SU-DHL-6 (cell line): Measurements from ENCODE around the gene SRRM2.

ENCODE experiments used
- EZH2phosphoT487 ChIP-seq: fragments of 200-600 bp; sonication (generic), shearing (Covaris generic); conservative IDR thresholded peaks from 2 replicates; pipeline ENCODE4 v1.6.1; 2018; ENCODE audit warnings: mild to moderate bottlenecking, antibody characterized with exemption, low read length, moderate library complexity, mixed read lengths
- TF ChIP-seq, protein P1 (sequence below): fragments of 200-600 bp; sonication (generic); IDR thresholded peaks from one replicate; pipeline ENCODE4 v1.5.1; 2017; ENCODE audit warnings: antibody characterized with exemption, mild to moderate bottlenecking, low read length, moderate library complexity; ENCODE audit not compliant: insufficient read depth, poor library complexity, severe bottlenecking

DNA sequence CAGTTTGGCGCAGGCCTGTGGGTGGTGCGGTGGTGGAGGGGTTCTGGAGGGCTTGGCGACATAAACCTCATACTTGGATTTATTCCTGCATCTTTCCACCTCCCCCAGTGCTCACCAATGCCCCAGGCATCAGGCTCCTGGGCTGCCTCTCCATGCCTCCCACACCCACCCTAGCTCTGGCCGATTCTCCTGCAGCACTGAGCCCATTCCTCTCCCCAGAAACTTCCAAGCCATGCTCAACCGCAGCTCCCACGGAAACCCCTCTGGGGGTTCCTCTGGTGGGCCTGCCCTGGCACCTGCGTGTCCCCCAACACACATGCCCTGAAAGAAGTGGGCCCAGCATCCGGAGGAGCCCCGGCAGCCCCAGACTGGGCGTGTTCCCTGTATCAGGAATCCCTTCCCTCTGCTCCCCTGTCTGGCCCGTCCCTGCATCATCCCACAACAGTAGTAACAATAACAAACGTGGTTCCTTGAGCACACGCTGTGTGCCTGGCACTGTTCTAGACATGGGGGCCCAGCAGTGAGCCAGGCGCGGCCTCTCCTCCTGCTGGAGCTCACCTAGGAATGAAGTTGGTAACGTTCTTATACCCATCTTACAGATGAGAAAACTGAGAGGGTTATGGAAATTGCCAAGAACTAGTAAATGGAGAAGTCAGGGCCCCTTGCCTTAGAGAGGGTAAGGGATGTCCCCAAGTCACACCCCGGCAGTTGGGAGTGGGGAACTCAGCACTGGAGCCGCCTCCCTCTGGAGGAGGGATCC is 66.9 kb downstream of the SRRM2 start:
- TF ChIP-seq, protein P1, sequence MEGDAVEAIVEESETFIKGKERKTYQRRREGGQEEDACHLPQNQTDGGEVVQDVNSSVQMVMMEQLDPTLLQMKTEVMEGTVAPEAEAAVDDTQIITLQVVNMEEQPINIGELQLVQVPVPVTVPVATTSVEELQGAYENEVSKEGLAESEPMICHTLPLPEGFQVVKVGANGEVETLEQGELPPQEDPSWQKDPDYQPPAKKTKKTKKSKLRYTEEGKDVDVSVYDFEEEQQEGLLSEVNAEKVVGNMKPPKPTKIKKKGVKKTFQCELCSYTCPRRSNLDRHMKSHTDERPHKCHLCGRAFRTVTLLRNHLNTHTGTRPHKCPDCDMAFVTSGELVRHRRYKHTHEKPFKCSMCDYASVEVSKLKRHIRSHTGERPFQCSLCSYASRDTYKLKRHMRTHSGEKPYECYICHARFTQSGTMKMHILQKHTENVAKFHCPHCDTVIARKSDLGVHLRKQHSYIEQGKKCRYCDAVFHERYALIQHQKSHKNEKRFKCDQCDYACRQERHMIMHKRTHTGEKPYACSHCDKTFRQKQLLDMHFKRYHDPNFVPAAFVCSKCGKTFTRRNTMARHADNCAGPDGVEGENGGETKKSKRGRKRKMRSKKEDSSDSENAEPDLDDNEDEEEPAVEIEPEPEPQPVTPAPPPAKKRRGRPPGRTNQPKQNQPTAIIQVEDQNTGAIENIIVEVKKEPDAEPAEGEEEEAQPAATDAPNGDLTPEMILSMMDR: no peak
- TF ChIP-seq EZH2phosphoT487: no peak
